ENCODE results near the gene KATNAL2. TPM values are rescaled to one million over a fixed set of nuclear protein-coding genes. Genes with fewer than 3 reads are reported as not detected.

KATNAL2 gene
- polyA plus RNA-seq, 2 donors, result 1.2 to 2.2 TPM

GRCh38 chr18:46893360-46893759 lies 24.0 kb upstream of the KATNAL2 start:
- H3K27ac ChIP-seq (ENCODE audit: low read depth in 2 of 2, low read length in 1 of 2), result no peak overlapping the region
- H3K9me3 ChIP-seq (ENCODE audit: control insufficient read depth in 2 of 2, insufficient read depth in 1 of 2, low read depth in 1 of 2, low read length in 1 of 2), result peaks cover 0 to 4% of the 10 kb centered on the region in 2 donors
- no peaks in the 10 kb centered on the region for H3K4me1 ChIP-seq (ENCODE audit: control insufficient read depth in 2 of 2, insufficient read depth in 2 of 2, low read length in 1 of 2)
- WGBS, 2 donors, result 88 to 96% methylated on average over 1 of the region's 1 CpG
- H3K36me3 ChIP-seq (ENCODE audit: control insufficient read depth in 2 of 2, insufficient read depth in 2 of 2, low read length in 1 of 2), result peaks cover 2 to 4% of the 10 kb centered on the region in 2 donors
- H3K4me3 ChIP-seq (ENCODE audit: low read depth in 1 of 2, low read length in 2 of 2), result no peak overlapping the region
- no peaks in the 10 kb centered on the region for H3K27me3 ChIP-seq (ENCODE audit: control insufficient read depth in 1 of 2, insufficient read depth in 2 of 2, low read length in 2 of 2)

DNA sequence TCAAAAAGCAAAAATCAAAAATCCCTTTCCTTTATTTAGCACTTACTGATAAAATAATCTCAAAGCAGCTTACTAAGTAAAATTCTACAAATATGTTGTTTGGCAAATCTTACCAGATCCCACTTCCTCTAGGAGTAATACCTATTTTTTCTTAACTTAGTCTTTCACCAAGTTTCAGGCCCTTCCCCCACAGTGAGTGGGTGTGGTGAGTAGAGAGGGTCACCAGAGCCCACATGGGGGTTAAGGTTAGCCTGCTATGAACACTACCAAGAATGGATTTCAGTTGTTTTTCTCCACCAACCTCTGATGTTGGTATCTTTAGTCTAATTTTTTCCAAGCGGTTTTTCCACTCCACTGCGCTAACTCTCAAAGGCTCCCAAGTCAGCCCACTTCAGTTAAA lies 23.3 kb upstream of the KATNAL2 start:
- Histone ChIP-seq H3K4me3 (ENCODE audit: low read depth in 1 of 2, low read length in 2 of 2) (no peak overlapping the region), H3K36me3 (ENCODE audit: control insufficient read depth in 2 of 2, insufficient read depth in 2 of 2, low read length in 1 of 2) (no peaks in the 10 kb centered on the region), H3K27ac (ENCODE audit: low read depth in 2 of 2, low read length in 1 of 2) (no peak overlapping the region), H3K9me3 (ENCODE audit: control insufficient read depth in 2 of 2, insufficient read depth in 1 of 2, low read depth in 1 of 2, low read length in 1 of 2) (no peaks in the 10 kb centered on the region), H3K4me1 (ENCODE audit: control insufficient read depth in 2 of 2, insufficient read depth in 2 of 2, low read length in 1 of 2) (no peaks in the 10 kb centered on the region), H3K27me3 (ENCODE audit: control insufficient read depth in 1 of 2, insufficient read depth in 2 of 2, low read length in 2 of 2) (no peaks in the 10 kb centered on the region)
- 97 to 100% methylated on average over 2 of the region's 2 CpGs for WGBS, 2 donors

DNA sequence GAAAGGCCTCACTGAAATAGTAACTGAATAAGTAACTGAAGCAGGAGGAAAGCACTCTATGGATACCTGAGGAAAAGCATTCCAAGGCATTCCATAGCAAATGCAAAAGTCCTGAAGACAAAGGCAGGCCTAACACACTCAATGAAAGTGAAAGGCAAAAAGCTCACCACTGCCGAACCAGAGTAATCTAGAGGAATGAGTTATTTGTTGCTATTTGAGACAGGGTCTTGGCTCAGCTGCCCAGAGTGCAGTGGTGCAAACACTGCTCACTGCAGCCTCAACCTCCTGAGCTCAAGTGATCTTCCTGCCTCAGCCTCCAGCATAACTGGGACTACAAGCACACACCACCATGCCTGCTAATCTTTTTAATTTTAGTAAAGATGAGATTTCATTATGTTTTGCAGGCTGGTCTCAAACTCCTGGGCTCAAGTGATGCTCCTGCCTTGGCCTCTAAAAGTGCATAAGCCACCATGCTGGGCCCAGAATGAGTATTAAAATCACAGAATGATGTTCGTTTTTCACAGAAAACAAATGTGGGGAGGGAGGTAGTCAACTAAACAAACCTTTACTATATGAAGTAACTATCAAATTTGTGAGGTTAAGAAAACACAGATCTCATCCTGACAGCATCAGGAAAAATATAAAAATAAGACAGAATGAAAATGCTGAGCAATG lies 18.0 kb upstream of the KATNAL2 start:
- Histone ChIP-seq H3K36me3 (ENCODE audit: control insufficient read depth in 2 of 2, insufficient read depth in 2 of 2, low read length in 1 of 2) (no peaks in the 10 kb centered on the region), H3K27ac (ENCODE audit: low read depth in 2 of 2, low read length in 1 of 2) (no peak overlapping the region), H3K27me3 (ENCODE audit: control insufficient read depth in 1 of 2, insufficient read depth in 2 of 2, low read length in 2 of 2) (no peaks in the 10 kb centered on the region), H3K9me3 (ENCODE audit: control insufficient read depth in 2 of 2, insufficient read depth in 1 of 2, low read depth in 1 of 2, low read length in 1 of 2) (no peaks in the 10 kb centered on the region), H3K4me1 (ENCODE audit: control insufficient read depth in 2 of 2, insufficient read depth in 2 of 2, low read length in 1 of 2) (no peaks in the 10 kb centered on the region), H3K4me3 (ENCODE audit: low read depth in 1 of 2, low read length in 2 of 2) (no peak overlapping the region)
- WGBS, 2 donors, result 46 to 65% methylated on average over 2 of the region's 2 CpGs

GRCh38 chr18:46903406-46903805 lies 14.0 kb upstream of the KATNAL2 start:
- Histone ChIP-seq H3K36me3 (ENCODE audit: control insufficient read depth in 2 of 2, insufficient read depth in 2 of 2, low read length in 1 of 2) (no peaks in the 10 kb centered on the region), H3K27me3 (ENCODE audit: control insufficient read depth in 1 of 2, insufficient read depth in 2 of 2, low read length in 2 of 2) (no peaks in the 10 kb centered on the region), H3K4me1 (ENCODE audit: control insufficient read depth in 2 of 2, insufficient read depth in 2 of 2, low read length in 1 of 2) (no peaks in the 10 kb centered on the region), H3K27ac (ENCODE audit: low read depth in 2 of 2, low read length in 1 of 2) (no peak overlapping the region), H3K9me3 (ENCODE audit: control insufficient read depth in 2 of 2, insufficient read depth in 1 of 2, low read depth in 1 of 2, low read length in 1 of 2) (no peaks in the 10 kb centered on the region), H3K4me3 (ENCODE audit: low read depth in 1 of 2, low read length in 2 of 2) (no peak overlapping the region)
- WGBS, 2 donors, result 98 to 99% methylated on average over 3 of the region's 3 CpGs

- Histone ChIP-seq H3K4me1 (ENCODE audit: control insufficient read depth in 2 of 2, insufficient read depth in 2 of 2, low read length in 1 of 2) (no peaks in the 10 kb centered on the region), H3K4me3 (ENCODE audit: low read depth in 1 of 2, low read length in 2 of 2) (no peak overlapping the region), H3K36me3 (ENCODE audit: control insufficient read depth in 2 of 2, insufficient read depth in 2 of 2, low read length in 1 of 2) (no peaks in the 10 kb centered on the region), H3K27me3 (ENCODE audit: control insufficient read depth in 1 of 2, insufficient read depth in 2 of 2, low read length in 2 of 2) (no peaks in the 10 kb centered on the region), H3K27ac (ENCODE audit: low read depth in 2 of 2, low read length in 1 of 2) (no peak overlapping the region), H3K9me3 (ENCODE audit: control insufficient read depth in 2 of 2, insufficient read depth in 1 of 2, low read depth in 1 of 2, low read length in 1 of 2) (no peaks in the 10 kb centered on the region)
- 93% methylated on average over 3 of the region's 3 CpGs for WGBS, 2 donors
Observed at GRCh38 chr18:46909497-46909896, 7.9 kb upstream of the KATNAL2 start.

- Histone ChIP-seq H3K4me1 (ENCODE audit: control insufficient read depth in 2 of 2, insufficient read depth in 2 of 2, low read length in 1 of 2) (peaks cover 0 to 2% of the 10 kb centered on the region in 2 donors), H3K4me3 (ENCODE audit: low read depth in 1 of 2, low read length in 2 of 2) (no peak overlapping the region), H3K27me3 (ENCODE audit: control insufficient read depth in 1 of 2, insufficient read depth in 2 of 2, low read length in 2 of 2) (no peaks in the 10 kb centered on the region), H3K36me3 (ENCODE audit: control insufficient read depth in 2 of 2, insufficient read depth in 2 of 2, low read length in 1 of 2) (no peaks in the 10 kb centered on the region), H3K9me3 (ENCODE audit: control insufficient read depth in 2 of 2, insufficient read depth in 1 of 2, low read depth in 1 of 2, low read length in 1 of 2) (no peaks in the 10 kb centered on the region), H3K27ac (ENCODE audit: low read depth in 2 of 2, low read length in 1 of 2) (no peak overlapping the region)
- WGBS, 2 donors, result 90 to 93% methylated on average over 3 of the region's 3 CpGs
Observed at GRCh38 chr18:46910856-46911255, 6.5 kb upstream of the KATNAL2 start.

DNA sequence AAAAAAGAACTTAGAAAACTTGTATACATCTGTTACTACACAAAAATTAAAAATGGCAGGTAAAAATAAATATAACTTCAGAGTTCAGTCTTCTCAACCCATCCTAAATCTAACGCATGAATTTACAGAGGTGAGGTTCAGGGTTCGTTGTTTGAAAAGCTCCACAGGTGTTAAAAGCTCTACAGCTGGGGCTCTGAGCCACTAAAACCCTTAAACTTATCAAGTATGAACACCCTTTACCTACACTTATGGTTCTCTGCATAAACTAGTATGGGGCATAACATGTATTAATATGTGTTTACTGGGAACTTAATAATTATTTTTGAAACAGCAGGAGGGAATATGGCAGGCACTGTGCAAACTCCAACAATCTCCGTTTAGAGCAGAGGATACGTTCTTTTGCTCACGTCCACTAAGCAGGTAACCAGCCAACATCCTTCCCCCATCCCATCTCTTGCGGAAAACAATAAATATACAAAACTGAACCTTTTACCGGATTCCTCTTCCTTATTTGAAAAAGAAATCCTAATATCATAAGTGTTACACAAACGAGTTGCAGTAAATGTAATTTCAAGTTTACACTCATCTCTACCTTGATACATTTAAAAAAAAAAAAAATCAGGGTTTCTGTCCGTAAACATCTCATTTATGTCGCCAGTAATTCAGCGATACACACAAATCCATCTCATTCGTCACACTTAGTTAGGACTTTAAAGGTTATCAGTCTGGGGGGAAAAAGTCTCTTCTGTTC lies 1.4 kb upstream of the KATNAL2 start:
- Histone ChIP-seq H3K27me3 (ENCODE audit: control insufficient read depth in 1 of 2, insufficient read depth in 2 of 2, low read length in 2 of 2) (no peaks in the 10 kb centered on the region), H3K4me3 (ENCODE audit: low read depth in 1 of 2, low read length in 2 of 2) (peak overlapping the region in 1 of 2 donors; percentile 71), H3K27ac (ENCODE audit: low read depth in 2 of 2, low read length in 1 of 2) (no peak overlapping the region), H3K9me3 (ENCODE audit: control insufficient read depth in 2 of 2, insufficient read depth in 1 of 2, low read depth in 1 of 2, low read length in 1 of 2) (no peaks in the 10 kb centered on the region), H3K36me3 (ENCODE audit: control insufficient read depth in 2 of 2, insufficient read depth in 2 of 2, low read length in 1 of 2) (no peaks in the 10 kb centered on the region), H3K4me1 (ENCODE audit: control insufficient read depth in 2 of 2, insufficient read depth in 2 of 2, low read length in 1 of 2) (peaks cover 0 to 2% of the 10 kb centered on the region in 2 donors)
- 23 to 25% methylated on average over 12 of the region's 12 CpGs for WGBS, 2 donors

GRCh38 chr18:46916551-46917107 lies 773 bp upstream of the KATNAL2 start:
- H3K4me1 ChIP-seq (ENCODE audit: control insufficient read depth in 2 of 2, insufficient read depth in 2 of 2, low read length in 1 of 2), result peaks cover 0 to 2% of the 10 kb centered on the region in 2 donors
- WGBS, 2 donors, result 0 to 1% methylated on average over 16 to 21 of the region's 21 CpGs
- H3K27ac ChIP-seq (ENCODE audit: low read depth in 2 of 2, low read length in 1 of 2), result peak overlapping the region; percentile 78 to 89
- no peaks in the 10 kb centered on the region for H3K9me3 ChIP-seq (ENCODE audit: control insufficient read depth in 2 of 2, insufficient read depth in 1 of 2, low read depth in 1 of 2, low read length in 1 of 2)
- peak overlapping the region; percentile 71 to 82 for H3K4me3 ChIP-seq (ENCODE audit: low read depth in 1 of 2, low read length in 2 of 2)
- no peaks in the 10 kb centered on the region for H3K36me3 ChIP-seq (ENCODE audit: control insufficient read depth in 2 of 2, insufficient read depth in 2 of 2, low read length in 1 of 2)
- H3K27me3 ChIP-seq (ENCODE audit: control insufficient read depth in 1 of 2, insufficient read depth in 2 of 2, low read length in 2 of 2), result no peaks in the 10 kb centered on the region

DNA sequence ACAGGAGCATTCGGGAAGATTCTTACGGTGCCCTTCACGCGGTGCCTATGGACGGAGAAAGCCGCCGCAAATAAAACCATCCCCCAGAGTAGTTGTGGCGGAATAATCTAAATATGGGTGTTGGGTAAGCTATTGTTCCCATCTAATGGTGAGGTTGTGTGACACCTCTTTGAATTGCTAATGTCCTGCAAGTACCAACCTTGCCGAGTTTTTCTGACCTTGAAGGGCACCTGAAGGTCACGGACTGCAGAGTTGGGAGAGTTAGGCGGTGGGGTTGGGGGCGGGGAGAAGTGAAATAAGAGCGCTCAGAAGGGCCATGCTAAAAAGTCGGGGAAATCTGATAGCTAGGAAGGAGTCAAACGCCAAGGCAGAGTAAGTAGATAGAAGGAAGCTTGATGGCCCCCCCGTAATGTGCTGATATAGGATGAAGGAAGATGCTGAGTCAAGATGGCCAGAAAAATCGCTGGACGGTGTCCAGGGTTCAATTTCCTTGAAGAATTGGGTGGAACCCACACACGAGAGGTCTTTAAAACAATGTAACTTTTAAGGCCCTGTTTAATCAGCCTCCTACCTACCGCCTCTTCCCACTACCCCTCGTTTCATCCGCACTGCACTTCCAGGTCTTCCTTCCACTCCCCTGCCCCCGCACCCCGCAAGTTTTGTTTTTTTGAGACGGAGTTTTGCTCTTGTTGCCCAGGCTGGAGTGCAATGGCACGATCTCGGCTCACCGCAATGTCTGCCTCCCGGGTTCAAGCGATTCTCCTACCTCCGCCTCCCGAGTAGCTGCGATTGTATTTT lies 600 bp downstream of the KATNAL2 start:
- Histone ChIP-seq H3K36me3 (ENCODE audit: control insufficient read depth in 2 of 2, insufficient read depth in 2 of 2, low read length in 1 of 2) (no peaks in the 10 kb centered on the region), H3K27me3 (ENCODE audit: control insufficient read depth in 1 of 2, insufficient read depth in 2 of 2, low read length in 2 of 2) (no peaks in the 10 kb centered on the region), H3K27ac (ENCODE audit: low read depth in 2 of 2, low read length in 1 of 2) (peak overlapping the region; percentile 78 to 89), H3K4me1 (ENCODE audit: control insufficient read depth in 2 of 2, insufficient read depth in 2 of 2, low read length in 1 of 2) (peaks cover 0 to 2% of the 10 kb centered on the region in 2 donors), H3K4me3 (ENCODE audit: low read depth in 1 of 2, low read length in 2 of 2) (peak overlapping the region; percentile 71 to 82), H3K9me3 (ENCODE audit: control insufficient read depth in 2 of 2, insufficient read depth in 1 of 2, low read depth in 1 of 2, low read length in 1 of 2) (no peaks in the 10 kb centered on the region)
- WGBS, 2 donors, result 37 to 38% methylated on average over 33 of the region's 33 CpGs
